Trophoblast cell (in vitro differentiated cells and primary cell): Measurements from ENCODE around the gene CADM2.

Experiments
- DNase-seq, 2 donors: peaks; one replicate each; pipeline ENCODE4 v3.0.0-alpha.2; 2016
- H2AFZ ChIP-seq: 2 replicates; pipeline ENCODE4 v1.6.1; 2013; ENCODE audit warnings: low read length, moderate library complexity, mild to moderate bottlenecking; ENCODE audit not compliant: insufficient read depth, poor library complexity
- H2AK5ac ChIP-seq: 2 replicates; pipeline ENCODE4 v1.6.1; 2013; ENCODE audit warnings: mild to moderate bottlenecking, low read length
- H2BK120ac ChIP-seq: 2 replicates; pipeline ENCODE4 v1.6.1; 2013; ENCODE audit warnings: low read length, mild to moderate bottlenecking, moderate library complexity; ENCODE audit not compliant: insufficient read depth, poor library complexity
- H2BK12ac ChIP-seq: 2 replicates; pipeline ENCODE4 v1.6.1; 2013; ENCODE audit warnings: mild to moderate bottlenecking, low read length, moderate library complexity
- H2BK5ac ChIP-seq: 2 replicates; pipeline ENCODE4 v1.6.1; 2013; ENCODE audit warnings: low read length, low read depth, moderate library complexity, mild to moderate bottlenecking; ENCODE audit not compliant: poor library complexity
- H3K14ac ChIP-seq: 2 replicates; pipeline ENCODE4 v1.6.1; 2013; ENCODE audit warnings: mild to moderate bottlenecking, low read length
- H3K18ac ChIP-seq: 2 replicates; pipeline ENCODE4 v1.6.1; 2013; ENCODE audit warnings: mild to moderate bottlenecking, low read length
- H3K23ac ChIP-seq: 2 replicates; pipeline ENCODE4 v1.6.1; 2013; ENCODE audit warnings: low read length
- H3K27ac ChIP-seq: 2 replicates; pipeline ENCODE4 v1.5.1; 2013; ENCODE audit warnings: low read depth, mild to moderate bottlenecking, inconsistent platforms, low read length, moderate library complexity
- H3K27me3 ChIP-seq: 2 replicates; pipeline ENCODE4 v1.6.1; 2013; ENCODE audit warnings: inconsistent platforms, mild to moderate bottlenecking, low read length, moderate library complexity; ENCODE audit not compliant: insufficient read depth
- H3K36me3 ChIP-seq, 2 experiments: 1 replicate in 1 of 2; 2 replicates in 1 of 2; pipeline ENCODE4 v1.6.1; 2013; ENCODE audit warnings: low read length in 2 of 2, mild to moderate bottlenecking in 2 of 2, moderate library complexity in 1 of 2; ENCODE audit not compliant: insufficient read depth in 2 of 2, control insufficient read depth in 1 of 2
- H3K4ac ChIP-seq: 2 replicates; pipeline ENCODE4 v1.6.1; 2013; ENCODE audit warnings: low read depth, mild to moderate bottlenecking, low read length, moderate library complexity
- H3K4me1 ChIP-seq, 2 experiments: 1 replicate in 1 of 2; 2 replicates in 1 of 2; pipeline ENCODE4 v1.6.1; 2013; ENCODE audit warnings: low read length in 2 of 2, mild to moderate bottlenecking in 2 of 2, moderate library complexity in 1 of 2; ENCODE audit not compliant: insufficient read depth in 2 of 2, control insufficient read depth in 1 of 2
- H3K4me2 ChIP-seq: 2 replicates; pipeline ENCODE4 v1.6.1; 2013; ENCODE audit warnings: inconsistent platforms, mild to moderate bottlenecking, low read length, moderate library complexity
- H3K4me3 ChIP-seq: 2 replicates; pipeline ENCODE4 v1.5.1; 2013; ENCODE audit warnings: mild to moderate bottlenecking, low read depth, low read length, inconsistent platforms
- H3K79me1 ChIP-seq: one replicate; pipeline ENCODE4 v1.6.1; 2013; ENCODE audit warnings: low read length
- H3K79me2 ChIP-seq: 2 replicates; pipeline ENCODE4 v1.6.1; 2013; ENCODE audit warnings: low read length, mild to moderate bottlenecking; ENCODE audit not compliant: control insufficient read depth, insufficient read depth, poor library complexity
- H3K9ac ChIP-seq: 2 replicates; pipeline ENCODE4 v1.6.1; 2013; ENCODE audit warnings: mild to moderate bottlenecking, low read length
- H3K9me3 ChIP-seq: 2 replicates; pipeline ENCODE4 v1.6.1; 2013; ENCODE audit warnings: low read depth, mild to moderate bottlenecking, control low read depth, inconsistent platforms, low read length; ENCODE audit not compliant: insufficient read depth
- H4K12ac ChIP-seq: 2 replicates; pipeline ENCODE4 v1.6.1; 2013; ENCODE audit warnings: low read depth, mild to moderate bottlenecking, low read length, moderate library complexity
- H4K8ac ChIP-seq: 2 replicates; pipeline ENCODE4 v1.6.1; 2013; ENCODE audit warnings: low read depth, mild to moderate bottlenecking, low read length, moderate library complexity
- H4K91ac ChIP-seq: one replicate; pipeline ENCODE4 v1.6.1; 2013; ENCODE audit warnings: low read depth, mild to moderate bottlenecking, low read length, moderate library complexity
- WGBS: extraction: QIAGEN DNeasy Blood & Tissue Kit; methylation state at CpG from one replicate; pipeline ENCODE4 v1.1.7; 2013; ENCODE audit warnings: missing lambda C conversion rate; ENCODE audit not compliant: insufficient read length, insufficient coverage; ENCODE audit errors: extremely low coverage; 5-methylcytosine and 5-hydroxymethylcytosine counted together

CADM2 gene

DNA sequence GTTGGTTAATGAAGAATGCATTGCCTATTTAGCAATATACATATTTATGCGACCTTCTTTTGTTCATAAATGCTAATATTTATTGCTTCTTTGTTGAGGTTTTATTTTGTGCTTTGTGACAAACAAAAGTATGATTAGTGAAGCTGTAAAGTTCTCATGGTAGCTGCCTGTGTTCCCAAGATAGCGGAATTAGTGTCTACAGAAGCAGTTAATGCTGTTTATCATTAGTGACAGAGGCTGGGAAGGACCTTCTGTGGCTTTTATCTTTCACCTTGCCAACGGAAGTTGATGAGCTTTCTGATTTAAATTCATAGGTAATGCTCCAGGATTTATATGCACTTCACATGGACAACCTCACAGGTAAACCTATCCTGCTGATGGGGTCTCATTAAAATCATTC lies 418.3 kb downstream of the CADM2 start:
- Histone ChIP-seq H3K9ac (no peak overlapping the region), H3K4me2 (no peak overlapping the region), H2BK12ac (no peak overlapping the region), H3K18ac (no peak overlapping the region), H4K91ac (no peak overlapping the region), H3K4ac (no peak overlapping the region), H3K23ac (no peak overlapping the region), H3K4me3 (no peak overlapping the region), H3K9me3 (no peaks in the 10 kb centered on the region), H2AFZ (no peak overlapping the region), H3K27me3 (no peaks in the 10 kb centered on the region), H2BK120ac (no peak overlapping the region), H4K12ac (no peak overlapping the region), H3K27ac (no peak overlapping the region), H3K36me3 (no peaks in the 10 kb centered on the region), H3K14ac (no peak overlapping the region), H3K4me1 (no peaks in the 10 kb centered on the region), H2BK5ac (no peak overlapping the region), H3K79me1 (no peaks in the 10 kb centered on the region), H2AK5ac (no peak overlapping the region), H3K79me2 (no peaks in the 10 kb centered on the region), H4K8ac (no peak overlapping the region)
- no CpG with 5 or more reads among the region's 3 CpGs for WGBS
- no peak for DNase-seq

DNA sequence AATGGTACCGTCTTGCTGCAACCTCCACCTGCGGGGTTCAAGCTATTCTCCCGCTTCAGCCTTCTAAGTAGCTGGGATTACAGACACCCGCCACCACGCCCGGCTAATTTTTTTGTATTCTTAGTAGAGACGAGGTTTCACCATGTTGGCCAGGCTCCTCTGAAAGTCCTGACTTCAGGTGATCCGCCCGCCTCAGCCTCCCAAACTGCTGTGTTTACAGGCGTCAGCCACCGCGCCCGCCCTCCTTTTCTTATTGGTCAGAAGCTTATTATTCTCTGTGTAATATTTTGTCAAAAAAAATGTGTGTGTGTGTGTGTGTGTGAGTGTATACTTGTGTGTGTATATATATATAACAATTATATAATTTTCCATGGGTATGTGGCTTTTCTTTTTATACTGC lies 425.6 kb downstream of the CADM2 start:
- Histone ChIP-seq H3K4ac (no peak overlapping the region), H2BK12ac (no peak overlapping the region), H4K12ac (no peak overlapping the region), H3K4me1 (no peaks in the 10 kb centered on the region), H3K27me3 (no peaks in the 10 kb centered on the region), H2AFZ (no peak overlapping the region), H3K9ac (no peak overlapping the region), H4K91ac (no peak overlapping the region), H3K79me1 (no peaks in the 10 kb centered on the region), H3K36me3 (no peaks in the 10 kb centered on the region), H2AK5ac (no peak overlapping the region), H3K79me2 (no peaks in the 10 kb centered on the region), H3K23ac (no peak overlapping the region), H3K4me2 (no peak overlapping the region), H3K18ac (no peak overlapping the region), H3K9me3 (no peaks in the 10 kb centered on the region), H2BK5ac (no peak overlapping the region), H3K14ac (no peak overlapping the region), H2BK120ac (no peak overlapping the region), H4K8ac (no peak overlapping the region), H3K27ac (no peak overlapping the region), H3K4me3 (no peak overlapping the region)
- no CpG with 5 or more reads among the region's 13 CpGs for WGBS
- DNase-seq: no peak

DNA sequence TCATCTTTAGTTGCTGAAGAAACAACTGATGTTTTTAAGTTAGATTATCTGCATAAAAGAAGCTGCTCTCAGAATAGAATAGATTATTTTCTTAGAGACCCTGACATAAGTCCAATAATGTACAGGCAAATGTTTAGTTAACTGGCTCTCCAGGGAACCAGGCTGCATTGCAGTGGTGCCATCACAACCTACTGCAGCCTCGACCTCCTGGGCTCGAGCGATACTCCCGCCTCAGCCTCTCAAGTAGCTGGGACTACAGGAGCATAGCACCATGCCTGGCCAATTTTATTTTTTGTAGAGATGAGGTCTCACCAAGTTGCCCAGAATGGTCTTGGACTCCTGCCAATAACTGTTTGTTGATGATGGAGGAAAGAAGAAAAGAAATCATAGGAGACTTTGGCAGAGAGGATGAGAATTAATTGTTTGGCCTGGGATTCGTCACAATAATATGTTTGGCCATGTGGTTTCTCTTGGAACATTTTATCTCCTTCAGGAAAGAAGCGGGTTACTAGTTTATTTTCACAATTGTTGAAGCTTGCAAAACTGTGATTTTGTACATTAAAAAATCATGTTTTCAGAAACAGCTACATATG lies 429.2 kb downstream of the CADM2 start:
- Histone ChIP-seq H3K79me2 (no peaks in the 10 kb centered on the region), H3K9me3 (no peaks in the 10 kb centered on the region), H3K18ac (no peak overlapping the region), H2BK12ac (no peak overlapping the region), H3K23ac (no peak overlapping the region), H3K14ac (no peak overlapping the region), H3K79me1 (no peaks in the 10 kb centered on the region), H3K4me2 (no peak overlapping the region), H3K27me3 (no peaks in the 10 kb centered on the region), H3K4me3 (no peak overlapping the region), H3K27ac (no peak overlapping the region), H2AFZ (no peak overlapping the region), H2BK5ac (no peak overlapping the region), H3K36me3 (no peaks in the 10 kb centered on the region), H3K9ac (no peak overlapping the region), H4K8ac (no peak overlapping the region), H4K12ac (no peak overlapping the region), H4K91ac (no peak overlapping the region), H2BK120ac (no peak overlapping the region), H3K4ac (no peak overlapping the region), H3K4me1 (no peaks in the 10 kb centered on the region), H2AK5ac (no peak overlapping the region)
- WGBS: no CpG with 5 or more reads among the region's 6 CpGs
- DNase-seq: no peak

DNA sequence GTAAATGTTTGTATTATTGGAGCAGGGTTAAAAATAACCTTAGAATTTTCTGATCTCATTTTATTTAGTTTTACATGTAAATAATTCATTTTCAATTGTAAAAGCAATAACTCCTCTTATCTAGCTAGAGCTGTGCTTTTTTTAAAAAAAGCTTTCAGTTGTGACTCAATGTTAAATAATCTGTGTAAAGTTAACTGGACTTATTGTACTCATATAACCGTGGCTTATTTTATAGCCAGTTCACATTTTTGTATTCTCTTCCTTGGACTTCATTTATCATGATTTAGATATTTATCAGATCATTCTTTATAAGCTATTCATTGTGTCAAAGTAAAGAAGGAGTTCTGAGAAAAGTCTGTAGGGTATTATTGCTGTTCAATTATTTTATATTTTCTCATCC lies 435.6 kb downstream of the CADM2 start:
- no peak overlapping the region for H2BK5ac ChIP-seq
- no peak overlapping the region for H2BK12ac ChIP-seq
- H3K9me3 ChIP-seq: no peaks in the 10 kb centered on the region
- H3K4me3 ChIP-seq: no peak overlapping the region
- no peak overlapping the region for H2BK120ac ChIP-seq
- WGBS: no CpG with 5 or more reads among the region's 1 CpG
- H4K91ac ChIP-seq: no peak overlapping the region
- H3K27me3 ChIP-seq: no peaks in the 10 kb centered on the region
- no peak overlapping the region for H3K9ac ChIP-seq
- no peak overlapping the region for H2AFZ ChIP-seq
- no peak overlapping the region for H3K4me2 ChIP-seq
- no peak overlapping the region for H3K23ac ChIP-seq
- H3K4ac ChIP-seq: no peak overlapping the region
- no peak overlapping the region for H3K18ac ChIP-seq
- H2AK5ac ChIP-seq: no peak overlapping the region
- H3K79me1 ChIP-seq: no peaks in the 10 kb centered on the region
- no peak overlapping the region for H4K12ac ChIP-seq
- H3K14ac ChIP-seq: no peak overlapping the region
- H3K79me2 ChIP-seq: no peaks in the 10 kb centered on the region
- H3K36me3 ChIP-seq: no peaks in the 10 kb centered on the region
- no peak overlapping the region for H3K27ac ChIP-seq
- no peak for DNase-seq
- H4K8ac ChIP-seq: no peak overlapping the region
- H3K4me1 ChIP-seq: no peaks in the 10 kb centered on the region
